Measurements from ENCODE around the gene MRPL20. TPM values are rescaled to one million over a fixed set of nuclear protein-coding genes. Genes with fewer than 3 reads are reported as not detected.

Gene MRPL20
- total RNA-seq, 1 donor from 2014 or later = 98.6 TPM

DNA sequence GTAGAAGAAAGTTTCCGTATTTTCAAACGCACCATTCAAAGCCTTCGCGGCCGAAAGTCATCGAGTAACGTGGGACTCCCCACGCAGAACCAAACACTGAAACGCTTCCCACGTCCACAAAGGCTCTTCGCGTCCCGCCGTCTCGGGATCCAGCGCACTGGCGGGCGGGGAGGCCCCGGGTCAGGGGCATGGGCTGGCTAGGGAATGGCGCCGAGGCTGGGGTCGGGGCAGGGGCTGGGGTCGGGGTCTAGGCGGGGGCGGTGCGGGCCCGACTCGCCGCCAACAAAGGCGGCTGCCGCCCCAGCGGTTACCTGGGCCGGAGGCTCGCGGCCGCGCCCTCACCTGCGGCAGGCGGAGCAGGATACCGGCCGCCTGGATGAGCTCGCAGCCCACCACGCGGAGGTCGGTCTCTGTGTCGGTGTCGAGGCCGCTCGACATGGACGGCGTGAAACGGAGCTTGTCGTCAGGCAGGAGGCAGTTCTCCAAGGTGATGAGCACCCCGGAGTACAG is 8.4 kb downstream of the MRPL20 start:
- H3K4me3 Mint-ChIP-seq (ENCODE audit: unreplicated experiment) = peak overlapping the region; percentile 98
- no peaks in the 10 kb centered on the region for H3K27me3 Mint-ChIP-seq (ENCODE audit: unreplicated experiment)
- peak overlapping the region; percentile 93 for H3K27ac Mint-ChIP-seq (ENCODE audit: unreplicated experiment)
- H3K4me1 Mint-ChIP-seq (ENCODE audit: low read depth, unreplicated experiment) = peaks cover 10% of the 10 kb centered on the region
- no peaks in the 10 kb centered on the region for H3K36me3 Mint-ChIP-seq (ENCODE audit: unreplicated experiment)
- TF ChIP-seq, protein P1, sequence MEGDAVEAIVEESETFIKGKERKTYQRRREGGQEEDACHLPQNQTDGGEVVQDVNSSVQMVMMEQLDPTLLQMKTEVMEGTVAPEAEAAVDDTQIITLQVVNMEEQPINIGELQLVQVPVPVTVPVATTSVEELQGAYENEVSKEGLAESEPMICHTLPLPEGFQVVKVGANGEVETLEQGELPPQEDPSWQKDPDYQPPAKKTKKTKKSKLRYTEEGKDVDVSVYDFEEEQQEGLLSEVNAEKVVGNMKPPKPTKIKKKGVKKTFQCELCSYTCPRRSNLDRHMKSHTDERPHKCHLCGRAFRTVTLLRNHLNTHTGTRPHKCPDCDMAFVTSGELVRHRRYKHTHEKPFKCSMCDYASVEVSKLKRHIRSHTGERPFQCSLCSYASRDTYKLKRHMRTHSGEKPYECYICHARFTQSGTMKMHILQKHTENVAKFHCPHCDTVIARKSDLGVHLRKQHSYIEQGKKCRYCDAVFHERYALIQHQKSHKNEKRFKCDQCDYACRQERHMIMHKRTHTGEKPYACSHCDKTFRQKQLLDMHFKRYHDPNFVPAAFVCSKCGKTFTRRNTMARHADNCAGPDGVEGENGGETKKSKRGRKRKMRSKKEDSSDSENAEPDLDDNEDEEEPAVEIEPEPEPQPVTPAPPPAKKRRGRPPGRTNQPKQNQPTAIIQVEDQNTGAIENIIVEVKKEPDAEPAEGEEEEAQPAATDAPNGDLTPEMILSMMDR (IDR thresholded peaks at IDR 0.05; ENCODE audit: partially characterized antibody, unreplicated experiment) = no peak
- no peak for DNase-seq
- H3K9me3 Mint-ChIP-seq (ENCODE audit: unreplicated experiment) = peaks cover 22% of the 10 kb centered on the region

DNA sequence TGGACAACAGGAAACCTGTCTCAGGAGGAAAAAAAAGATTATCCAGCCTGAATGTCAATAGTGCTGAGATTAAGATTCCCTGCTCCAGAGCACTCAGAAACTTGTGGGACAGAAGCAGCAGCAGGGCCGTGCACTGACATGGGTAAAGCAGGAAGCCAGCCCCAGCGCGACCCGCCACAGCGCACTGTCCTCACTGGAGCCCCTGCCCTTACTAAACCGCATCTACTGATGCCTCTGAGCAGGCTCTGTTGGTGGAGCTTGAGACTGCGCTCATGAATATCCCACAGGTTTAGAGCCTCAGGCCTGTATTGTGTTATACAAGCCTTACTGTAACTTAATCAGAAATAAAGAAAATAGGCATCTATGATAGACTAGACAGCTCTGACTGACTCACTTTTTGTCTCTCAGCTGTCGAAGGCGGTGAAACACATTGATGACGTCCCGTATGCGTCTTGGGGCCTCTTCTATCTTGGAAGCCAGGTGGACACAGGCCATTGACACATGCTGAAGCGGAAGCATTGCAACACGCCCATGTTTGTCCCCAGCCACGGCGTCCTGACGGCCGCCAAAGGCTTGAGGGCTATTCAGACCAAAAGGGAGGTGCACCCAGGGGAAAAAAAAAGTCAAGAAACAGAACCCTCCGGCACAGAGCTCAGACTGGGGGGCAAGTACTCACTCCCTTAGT is 9.1 kb downstream of the MRPL20 start:
- H3K36me3 Mint-ChIP-seq (ENCODE audit: unreplicated experiment) = no peaks in the 10 kb centered on the region
- H3K4me3 Mint-ChIP-seq (ENCODE audit: unreplicated experiment) = peak overlapping the region; percentile 98
- peak overlapping the region; percentile 93 for H3K27ac Mint-ChIP-seq (ENCODE audit: unreplicated experiment)
- TF ChIP-seq, protein P1 (IDR thresholded peaks at IDR 0.05; ENCODE audit: partially characterized antibody, unreplicated experiment) = no peak
- no peak for DNase-seq
- H3K4me1 Mint-ChIP-seq (ENCODE audit: low read depth, unreplicated experiment) = peaks cover 10% of the 10 kb centered on the region
- no peaks in the 10 kb centered on the region for H3K27me3 Mint-ChIP-seq (ENCODE audit: unreplicated experiment)
- peaks cover 17% of the 10 kb centered on the region for H3K9me3 Mint-ChIP-seq (ENCODE audit: unreplicated experiment)

DNA sequence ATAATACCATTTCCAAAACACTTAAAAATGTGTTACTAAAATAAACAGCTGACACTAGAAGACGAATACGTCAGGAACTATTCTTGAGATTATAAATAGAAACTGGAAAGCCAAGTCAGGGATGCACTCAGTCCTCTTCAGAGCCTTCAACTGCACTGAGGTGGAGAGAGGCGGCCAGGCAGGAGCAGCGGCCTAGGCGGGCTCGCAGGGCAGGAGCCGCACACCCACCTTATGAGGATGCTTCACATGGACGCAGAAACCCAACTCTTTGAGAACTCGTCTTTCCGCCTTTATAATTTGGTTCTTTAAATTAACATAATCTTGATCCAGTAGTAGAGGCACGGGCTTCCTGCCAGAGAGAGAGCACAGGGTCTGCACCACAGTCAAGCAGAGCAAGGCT is 11.9 kb downstream of the MRPL20 start:
- peaks cover 6% of the 10 kb centered on the region for H3K4me1 Mint-ChIP-seq (ENCODE audit: low read depth, unreplicated experiment)
- peak overlapping the region; percentile 64 for H3K27ac Mint-ChIP-seq (ENCODE audit: unreplicated experiment)
- H3K4me3 Mint-ChIP-seq (ENCODE audit: unreplicated experiment) = peak overlapping the region; percentile 39
- DNase-seq = no peak
- H3K27me3 Mint-ChIP-seq (ENCODE audit: unreplicated experiment) = no peaks in the 10 kb centered on the region
- peaks cover 11% of the 10 kb centered on the region for H3K9me3 Mint-ChIP-seq (ENCODE audit: unreplicated experiment)
- H3K36me3 Mint-ChIP-seq (ENCODE audit: unreplicated experiment) = no peaks in the 10 kb centered on the region
- TF ChIP-seq, protein P1 (IDR thresholded peaks at IDR 0.05; ENCODE audit: partially characterized antibody, unreplicated experiment) = no peak

DNA sequence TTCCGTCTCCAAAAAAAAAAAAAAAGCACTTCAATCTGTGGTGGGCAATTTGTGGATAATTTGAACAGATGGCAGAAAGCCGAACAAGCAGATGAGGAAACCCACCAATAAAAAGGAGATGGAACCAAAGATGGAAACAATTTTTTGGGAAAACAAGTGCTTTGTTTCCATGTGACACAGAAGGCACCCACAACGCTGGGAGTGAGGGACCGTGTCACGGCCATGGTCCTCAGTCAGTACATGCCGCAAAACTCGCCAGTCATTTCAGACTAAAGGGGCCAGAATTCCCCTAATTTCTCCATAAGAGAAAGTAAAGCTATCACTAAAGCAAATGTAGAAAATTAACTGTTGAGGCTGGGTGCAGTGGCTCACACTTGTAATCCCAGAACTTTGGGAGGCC is 13.0 kb downstream of the MRPL20 start:
- Mint-ChIP-seq H3K27me3 (ENCODE audit: unreplicated experiment) (no peaks in the 10 kb centered on the region), H3K4me1 (ENCODE audit: low read depth, unreplicated experiment) (peaks cover 6% of the 10 kb centered on the region), H3K9me3 (ENCODE audit: unreplicated experiment) (peaks cover 8% of the 10 kb centered on the region), H3K4me3 (ENCODE audit: unreplicated experiment) (no peak overlapping the region), H3K27ac (ENCODE audit: unreplicated experiment) (peak overlapping the region; percentile 22), H3K36me3 (ENCODE audit: unreplicated experiment) (no peaks in the 10 kb centered on the region)
- TF ChIP-seq, protein P1 (IDR thresholded peaks at IDR 0.05; ENCODE audit: partially characterized antibody, unreplicated experiment) = no peak
- DNase-seq = no peak

DNA sequence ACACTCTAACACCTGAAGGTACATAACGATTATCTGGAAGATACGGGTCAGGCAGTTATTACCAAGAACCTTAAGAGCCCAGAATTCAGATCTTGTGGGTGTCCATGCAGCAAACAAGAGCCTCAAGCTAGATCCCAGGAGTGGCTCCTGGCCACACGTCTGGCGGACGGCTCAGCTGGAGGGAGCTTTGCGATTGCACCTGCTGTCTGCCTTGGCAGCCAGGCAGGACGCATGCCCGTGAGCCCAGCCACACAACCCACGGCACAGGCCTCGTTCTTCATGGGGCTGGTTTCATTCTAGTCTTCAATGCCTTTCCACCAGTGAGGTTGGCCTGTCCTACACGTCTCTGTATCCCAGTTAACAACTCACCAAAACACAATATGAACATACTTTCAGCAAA is 13.7 kb downstream of the MRPL20 start:
- TF ChIP-seq, protein P1 (IDR thresholded peaks at IDR 0.05; ENCODE audit: partially characterized antibody, unreplicated experiment) = no peak
- Mint-ChIP-seq H3K27ac (ENCODE audit: unreplicated experiment) (no peak overlapping the region), H3K4me3 (ENCODE audit: unreplicated experiment) (no peak overlapping the region), H3K27me3 (ENCODE audit: unreplicated experiment) (peaks cover under 1% of the 10 kb centered on the region), H3K36me3 (ENCODE audit: unreplicated experiment) (no peaks in the 10 kb centered on the region), H3K4me1 (ENCODE audit: low read depth, unreplicated experiment) (peaks cover 6% of the 10 kb centered on the region), H3K9me3 (ENCODE audit: unreplicated experiment) (peaks cover 7% of the 10 kb centered on the region)
- DNase-seq = no peak
